ENCODE results near the gene MBNL1. TPM values are rescaled to one million over a fixed set of nuclear protein-coding genes. Genes with fewer than 3 reads are reported as not detected.

The MBNL1 gene
- total RNA-seq, 2 experiments from 2014 or later = 163 to 174 TPM

DNA sequence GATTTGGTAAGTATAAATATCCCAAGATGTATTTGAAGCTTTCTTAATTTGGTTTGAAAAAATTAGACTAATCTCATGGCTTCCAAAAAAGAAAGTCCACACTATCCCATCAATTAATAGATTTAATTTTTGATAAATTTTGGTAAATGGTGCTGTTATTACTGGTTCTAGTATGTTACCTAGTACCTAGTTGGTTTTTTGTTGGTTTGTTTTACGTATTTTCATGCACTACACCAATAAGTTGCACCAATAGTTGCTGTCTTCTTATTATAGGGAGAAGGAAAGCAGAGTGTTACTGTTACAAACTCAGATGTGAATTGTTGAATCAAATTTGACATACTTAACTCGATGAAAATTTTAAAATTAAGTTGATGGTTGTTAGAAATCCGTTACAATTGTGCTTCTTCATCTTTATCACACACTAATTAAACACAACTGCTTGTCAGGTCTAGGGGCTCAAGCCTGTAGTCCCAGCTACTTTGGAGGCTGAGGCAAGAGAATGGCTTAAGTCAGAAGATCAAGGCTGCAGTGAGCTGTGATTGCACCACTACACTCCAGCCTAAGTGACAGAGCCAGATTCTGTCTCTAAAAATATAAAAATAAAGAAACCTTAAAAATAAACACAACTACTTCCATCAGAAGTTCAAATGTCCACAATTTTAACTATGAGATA is 23.1 kb upstream of the MBNL1 start:
- Histone ChIP-seq H3K36me3 (ENCODE audit: insufficient read depth, low read length) (no peaks in the 10 kb centered on the region; the same call in 1 of the 2 replicates), H3K4me2 (ENCODE audit: low read length) (peak overlapping the region; percentile 83), H3K4me1 (ENCODE audit: insufficient read depth, low read length, poor library complexity, severe bottlenecking) (peaks cover 64% of the 10 kb centered on the region), H3K27ac (ENCODE audit: low read depth, low read length, poor library complexity, severe bottlenecking) (peak overlapping the region; percentile 89), H3K4me3 (ENCODE audit: low read depth, low read length, poor library complexity, severe bottlenecking) (peak overlapping the region; percentile 65), H3K9me2 (ENCODE audit: insufficient read depth, low read length) (no peaks in the 10 kb centered on the region), H4K20me1 (ENCODE audit: insufficient read depth, low read length) (no peaks in the 10 kb centered on the region), H3K9me3 (ENCODE audit: low read length) (peaks cover 13% of the 10 kb centered on the region; the same call in 1 of the 2 replicates), H3K79me2 (ENCODE audit: insufficient read depth, low read depth, low read length) (peaks cover 32% of the 10 kb centered on the region; the same call in 1 of the 2 replicates), H2AFZ (ENCODE audit: low read length) (peak overlapping the region; percentile 86)
- intact Hi-C loops (cut with micrococcal nuclease; ENCODE audit: unreplicated experiment) = no loop called here
- no peak for TF ChIP-seq EZH2phosphoT487 (IDR thresholded peaks at IDR 0.05; ENCODE audit: borderline replicate concordance, low read depth, low read length)
- TF ChIP-seq, protein P1, sequence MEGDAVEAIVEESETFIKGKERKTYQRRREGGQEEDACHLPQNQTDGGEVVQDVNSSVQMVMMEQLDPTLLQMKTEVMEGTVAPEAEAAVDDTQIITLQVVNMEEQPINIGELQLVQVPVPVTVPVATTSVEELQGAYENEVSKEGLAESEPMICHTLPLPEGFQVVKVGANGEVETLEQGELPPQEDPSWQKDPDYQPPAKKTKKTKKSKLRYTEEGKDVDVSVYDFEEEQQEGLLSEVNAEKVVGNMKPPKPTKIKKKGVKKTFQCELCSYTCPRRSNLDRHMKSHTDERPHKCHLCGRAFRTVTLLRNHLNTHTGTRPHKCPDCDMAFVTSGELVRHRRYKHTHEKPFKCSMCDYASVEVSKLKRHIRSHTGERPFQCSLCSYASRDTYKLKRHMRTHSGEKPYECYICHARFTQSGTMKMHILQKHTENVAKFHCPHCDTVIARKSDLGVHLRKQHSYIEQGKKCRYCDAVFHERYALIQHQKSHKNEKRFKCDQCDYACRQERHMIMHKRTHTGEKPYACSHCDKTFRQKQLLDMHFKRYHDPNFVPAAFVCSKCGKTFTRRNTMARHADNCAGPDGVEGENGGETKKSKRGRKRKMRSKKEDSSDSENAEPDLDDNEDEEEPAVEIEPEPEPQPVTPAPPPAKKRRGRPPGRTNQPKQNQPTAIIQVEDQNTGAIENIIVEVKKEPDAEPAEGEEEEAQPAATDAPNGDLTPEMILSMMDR (conservative IDR thresholded peaks at IDR 0.05; ENCODE audit: low read length) = no peak
- BruUV-seq (replicated peaks) = no TSS peak
- POLR2A ChIA-PET = interaction anchor here (0.6 to 7.3 kb wide), 13 partner anchors 11 to 293 kb away, joined by 3 to 100 read pairs (median 4); partner anchors contain the start of gene MBNL1
- DNase-seq (ENCODE audit: low spot score) = peak; percentile 49
- CTCF ChIA-PET (ENCODE audit: unreplicated experiment) = interaction anchor here (1.2 to 1.5 kb wide), 2 partner anchors 9 to 13 kb away, joined by 3 read pairs; no protein-coding TSS in a partner anchor

DNA sequence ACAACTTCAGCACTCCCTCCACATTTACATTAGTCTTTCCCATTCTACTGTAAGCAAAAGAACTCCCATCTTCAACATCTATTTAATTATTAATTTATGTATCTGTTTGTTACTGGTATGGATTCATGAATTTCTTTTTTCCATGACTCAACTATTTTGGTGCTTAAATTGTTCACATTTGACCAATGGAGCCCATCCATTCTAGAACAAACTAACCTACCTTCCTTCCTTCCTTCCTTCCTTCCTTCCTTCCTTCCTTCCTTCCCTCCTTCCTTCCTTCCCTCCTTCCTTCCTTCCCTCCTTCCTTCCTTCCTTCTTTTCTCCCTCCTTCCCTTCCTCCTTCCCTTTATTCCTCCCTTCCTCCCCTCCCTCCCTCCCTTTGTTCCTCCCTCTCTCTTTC is 16.8 kb upstream of the MBNL1 start:
- no peak overlapping the region for H3K4me3 ChIP-seq (ENCODE audit: low read depth, low read length, poor library complexity, severe bottlenecking)
- H3K4me2 ChIP-seq (ENCODE audit: low read length) = no peak overlapping the region
- peaks cover 56% of the 10 kb centered on the region for H3K4me1 ChIP-seq (ENCODE audit: insufficient read depth, low read length, poor library complexity, severe bottlenecking)
- DNase-seq (ENCODE audit: low spot score) = no peak
- CTCF ChIA-PET (ENCODE audit: unreplicated experiment) = no interaction called here
- no peak overlapping the region; the same call in 1 of the 2 replicates for H2AFZ ChIP-seq (ENCODE audit: low read length)
- no peak overlapping the region for H3K27ac ChIP-seq (ENCODE audit: low read depth, low read length, poor library complexity, severe bottlenecking)
- no peaks in the 10 kb centered on the region for H3K9me2 ChIP-seq (ENCODE audit: insufficient read depth, low read length)
- H4K20me1 ChIP-seq (ENCODE audit: insufficient read depth, low read length) = no peaks in the 10 kb centered on the region
- TF ChIP-seq, protein P1 (conservative IDR thresholded peaks at IDR 0.05; ENCODE audit: low read length) = no peak
- no peak for TF ChIP-seq EZH2phosphoT487 (IDR thresholded peaks at IDR 0.05; ENCODE audit: borderline replicate concordance, low read depth, low read length)
- no TSS peak for BruUV-seq (replicated peaks)
- H3K79me2 ChIP-seq (ENCODE audit: insufficient read depth, low read depth, low read length) = peaks cover 16% of the 10 kb centered on the region; the same call in 1 of the 2 replicates
- intact Hi-C loops (cut with micrococcal nuclease; ENCODE audit: unreplicated experiment) = no loop called here
- H3K9me3 ChIP-seq (ENCODE audit: low read length) = peaks cover 28% of the 10 kb centered on the region; the same call in 1 of the 2 replicates
- peaks cover 5% of the 10 kb centered on the region; the same call in 1 of the 2 replicates for H3K36me3 ChIP-seq (ENCODE audit: insufficient read depth, low read length)
- POLR2A ChIA-PET = interaction anchor here (1.2 to 9.2 kb wide), 2 partner anchors 7 to 29 kb away, joined by 4 to 100 read pairs; no protein-coding TSS in a partner anchor
